ENCODE results near the gene ZBTB17. TPM values are rescaled to one million over a fixed set of nuclear protein-coding genes. Genes with fewer than 3 reads are reported as not detected.

The ZBTB17 gene
- total RNA-seq, 1 donor from 2014 or later, result 24.7 TPM

- intact Hi-C loops (cut with micrococcal nuclease), result no loop called here
- Histone ChIP-seq H3K27me3 (ENCODE audit: low read depth) (no peaks in the 10 kb centered on the region), H3K9me3 (replicated peaks) (no peaks in the 10 kb centered on the region), H3K4me1 (peaks cover 16% of the 10 kb centered on the region), H3K27ac (replicated peaks) (no peak overlapping the region), H3K4me3 (no peak overlapping the region), H3K36me3 (peaks cover 100% of the 10 kb centered on the region)
- TF ChIP-seq CTCF (IDR thresholded peaks at IDR 0.05; ENCODE audit: borderline replicate concordance), result no peak
- DNase-seq, result no peak
Observed at GRCh38 chr1:15934211-15935055, 41.5 kb downstream of the ZBTB17 start.

GRCh38 chr1:15933684-15934083 is 42.2 kb downstream of the ZBTB17 start:
- no peak overlapping the region for H3K27ac ChIP-seq (replicated peaks)
- H3K36me3 ChIP-seq, result peaks cover 100% of the 10 kb centered on the region
- H3K4me1 ChIP-seq, result peaks cover 9% of the 10 kb centered on the region
- no peak for DNase-seq
- TF ChIP-seq CTCF (IDR thresholded peaks at IDR 0.05; ENCODE audit: borderline replicate concordance), result no peak
- H3K27me3 ChIP-seq (ENCODE audit: low read depth), result no peaks in the 10 kb centered on the region
- no peak overlapping the region for H3K4me3 ChIP-seq
- intact Hi-C loops (cut with micrococcal nuclease), result no loop called here
- H3K9me3 ChIP-seq (replicated peaks), result no peaks in the 10 kb centered on the region

- Histone ChIP-seq H3K27me3 (ENCODE audit: low read depth) (no peaks in the 10 kb centered on the region), H3K9me3 (replicated peaks) (no peaks in the 10 kb centered on the region), H3K4me3 (no peak overlapping the region), H3K27ac (replicated peaks) (no peak overlapping the region), H3K36me3 (peaks cover 100% of the 10 kb centered on the region), H3K4me1 (peaks cover 3% of the 10 kb centered on the region)
- no peak for DNase-seq
- no peak for TF ChIP-seq CTCF (IDR thresholded peaks at IDR 0.05; ENCODE audit: borderline replicate concordance)
- intact Hi-C loops (cut with micrococcal nuclease), result no loop called here
Observed at GRCh38 chr1:15932612-15933011, 43.3 kb downstream of the ZBTB17 start.

GRCh38 chr1:15931884-15932283 is 44.0 kb downstream of the ZBTB17 start:
- TF ChIP-seq CTCF (IDR thresholded peaks at IDR 0.05; ENCODE audit: borderline replicate concordance), result no peak
- H3K4me3 ChIP-seq, result no peak overlapping the region
- intact Hi-C loops (cut with micrococcal nuclease), result no loop called here
- no peak for DNase-seq
- H3K27me3 ChIP-seq (ENCODE audit: low read depth), result no peaks in the 10 kb centered on the region
- H3K9me3 ChIP-seq (replicated peaks), result no peaks in the 10 kb centered on the region
- no peaks in the 10 kb centered on the region for H3K4me1 ChIP-seq
- no peak overlapping the region for H3K27ac ChIP-seq (replicated peaks)
- H3K36me3 ChIP-seq, result peaks cover 100% of the 10 kb centered on the region

GRCh38 chr1:15931401-15931800 is 44.5 kb downstream of the ZBTB17 start:
- DNase-seq, result no peak
- H3K4me1 ChIP-seq, result no peaks in the 10 kb centered on the region
- H3K27me3 ChIP-seq (ENCODE audit: low read depth), result no peaks in the 10 kb centered on the region
- no peak overlapping the region for H3K4me3 ChIP-seq
- intact Hi-C loops (cut with micrococcal nuclease), result no loop called here
- peaks cover 98% of the 10 kb centered on the region for H3K36me3 ChIP-seq
- no peak for TF ChIP-seq CTCF (IDR thresholded peaks at IDR 0.05; ENCODE audit: borderline replicate concordance)
- H3K9me3 ChIP-seq (replicated peaks), result no peaks in the 10 kb centered on the region
- H3K27ac ChIP-seq (replicated peaks), result no peak overlapping the region
